ENCODE measurements around the gene NOC3L. TPM values are rescaled to one million over a fixed set of nuclear protein-coding genes. Genes with fewer than 3 reads are reported as not detected.

The NOC3L gene
- polyA plus RNA-seq, 3 donors: 2.4 to 3.0 (median 2.7) TPM

DNA sequence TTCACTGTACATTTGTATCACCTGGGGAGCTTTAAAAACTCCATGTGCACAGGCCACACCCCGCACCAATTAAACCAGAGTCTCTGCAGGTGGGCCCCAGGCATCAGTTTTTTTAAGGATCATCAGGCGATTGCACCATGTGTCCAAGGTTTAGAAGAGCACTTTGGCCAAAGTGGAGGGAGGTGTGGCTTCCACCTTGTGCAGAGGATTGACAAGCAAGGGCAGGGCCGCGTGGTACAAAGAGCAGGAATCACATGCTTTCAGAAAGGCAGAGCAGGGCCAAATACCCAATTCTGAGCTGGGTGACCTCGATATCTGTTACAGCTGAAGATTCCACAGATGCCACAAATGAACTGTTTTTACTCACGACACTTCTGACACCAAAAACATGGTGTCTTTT lies 52.4 kb downstream of the NOC3L start:
- Histone ChIP-seq H3K4me2 (replicated peaks; ENCODE audit: extremely low read depth, low read length, poor library complexity, severe bottlenecking) (no peak overlapping the region), H3K27ac (ENCODE audit: low read depth in 1 of 2, low read length in 2 of 2) (no peak overlapping the region), H3K9me3 (replicated peaks in 1 of 2; ENCODE audit: control insufficient read depth in 1 of 2, insufficient read depth in 1 of 2, low read length in 2 of 2) (no peaks in the 10 kb centered on the region), H4K20me1 (ENCODE audit: insufficient read depth, low read length) (no peaks in the 10 kb centered on the region), H3K4me1 (ENCODE audit: control insufficient read depth in 1 of 2, insufficient read depth in 2 of 2, low read length in 2 of 2) (no peaks in the 10 kb centered on the region), H3K9ac (ENCODE audit: insufficient read depth, low read length, poor library complexity, severe bottlenecking) (no peak overlapping the region), H3K27me3 (ENCODE audit: control insufficient read depth in 2 of 2, insufficient read depth in 2 of 2, low read length in 2 of 2) (peaks cover 6 to 15% of the 10 kb centered on the region in 2 donors), H3K36me3 (replicated peaks in 1 of 2; ENCODE audit: control insufficient read depth in 1 of 2, insufficient read depth in 2 of 2, low read length in 2 of 2) (no peaks in the 10 kb centered on the region), H2AFZ (ENCODE audit: insufficient read depth, low read depth, low read length, poor library complexity, severe bottlenecking) (no peak overlapping the region), H3K4me3 (replicated peaks in 1 of 3; ENCODE audit: low read depth in 2 of 3, low read length in 3 of 3) (no peak overlapping the region), H3K79me2 (ENCODE audit: insufficient read depth, low read length) (no peaks in the 10 kb centered on the region)
- no peaks in the 10 kb centered on the region for H3K36me3 Mint-ChIP-seq
- H3K27me3 Mint-ChIP-seq (ENCODE audit: low read depth in 3 of 3): peaks cover 7 to 27% (median 15%) of the 10 kb centered on the region in 3 donors
- no peak for DNase-seq
- intact Hi-C loops (cut with micrococcal nuclease): no loop called here
- peaks cover 1% of the 10 kb centered on the region for H3K4me1 Mint-ChIP-seq
- no peak overlapping the region for H3K27ac Mint-ChIP-seq
- WGBS (ENCODE audit: insufficient coverage): 94% methylated on average over 5 of the region's 6 CpGs
- TF ChIP-seq, protein P1, sequence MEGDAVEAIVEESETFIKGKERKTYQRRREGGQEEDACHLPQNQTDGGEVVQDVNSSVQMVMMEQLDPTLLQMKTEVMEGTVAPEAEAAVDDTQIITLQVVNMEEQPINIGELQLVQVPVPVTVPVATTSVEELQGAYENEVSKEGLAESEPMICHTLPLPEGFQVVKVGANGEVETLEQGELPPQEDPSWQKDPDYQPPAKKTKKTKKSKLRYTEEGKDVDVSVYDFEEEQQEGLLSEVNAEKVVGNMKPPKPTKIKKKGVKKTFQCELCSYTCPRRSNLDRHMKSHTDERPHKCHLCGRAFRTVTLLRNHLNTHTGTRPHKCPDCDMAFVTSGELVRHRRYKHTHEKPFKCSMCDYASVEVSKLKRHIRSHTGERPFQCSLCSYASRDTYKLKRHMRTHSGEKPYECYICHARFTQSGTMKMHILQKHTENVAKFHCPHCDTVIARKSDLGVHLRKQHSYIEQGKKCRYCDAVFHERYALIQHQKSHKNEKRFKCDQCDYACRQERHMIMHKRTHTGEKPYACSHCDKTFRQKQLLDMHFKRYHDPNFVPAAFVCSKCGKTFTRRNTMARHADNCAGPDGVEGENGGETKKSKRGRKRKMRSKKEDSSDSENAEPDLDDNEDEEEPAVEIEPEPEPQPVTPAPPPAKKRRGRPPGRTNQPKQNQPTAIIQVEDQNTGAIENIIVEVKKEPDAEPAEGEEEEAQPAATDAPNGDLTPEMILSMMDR (IDR thresholded peaks at IDR 0.05): no peak
- no peak overlapping the region for H3K4me3 Mint-ChIP-seq
- peaks cover 0 to 1% (median 0%) of the 10 kb centered on the region in 7 donors for H3K9me3 Mint-ChIP-seq

DNA sequence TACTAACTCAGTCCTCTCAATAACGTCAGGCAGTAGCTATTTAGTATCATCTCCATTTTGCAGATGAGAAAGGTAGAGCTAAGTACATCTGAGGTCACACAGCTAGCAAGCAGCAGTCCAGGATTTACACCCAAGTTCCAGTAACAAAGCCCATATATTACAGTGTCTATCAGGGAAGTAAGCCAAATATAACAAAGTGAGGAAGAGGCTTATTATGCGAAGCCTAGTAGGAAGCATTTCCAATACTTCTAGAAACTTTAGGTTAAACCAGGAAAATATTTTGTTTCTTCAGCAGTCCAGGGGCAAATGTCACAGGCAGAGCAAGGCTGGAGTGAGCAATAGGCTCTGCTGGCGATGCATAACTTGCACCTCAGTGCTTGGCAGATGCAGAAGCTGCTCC lies 53.9 kb downstream of the NOC3L start:
- Mint-ChIP-seq H3K4me3 (no peak overlapping the region), H3K27ac (no peak overlapping the region), H3K4me1 (peaks cover 1% of the 10 kb centered on the region), H3K9me3 (no peaks in the 10 kb centered on the region), H3K27me3 (ENCODE audit: low read depth in 3 of 3) (peaks cover 8 to 34% (median 22%) of the 10 kb centered on the region in 3 donors), H3K36me3 (no peaks in the 10 kb centered on the region)
- H4K20me1 ChIP-seq (ENCODE audit: insufficient read depth, low read length): no peaks in the 10 kb centered on the region
- H3K79me2 ChIP-seq (ENCODE audit: insufficient read depth, low read length): no peaks in the 10 kb centered on the region
- TF ChIP-seq, protein P1 (IDR thresholded peaks at IDR 0.05): no peak
- no peak overlapping the region for H2AFZ ChIP-seq (ENCODE audit: insufficient read depth, low read depth, low read length, poor library complexity, severe bottlenecking)
- no peaks in the 10 kb centered on the region for H3K9me3 ChIP-seq (replicated peaks in 1 of 2; ENCODE audit: control insufficient read depth in 1 of 2, insufficient read depth in 1 of 2, low read length in 2 of 2)
- peaks cover 9 to 17% of the 10 kb centered on the region in 2 donors for H3K27me3 ChIP-seq (ENCODE audit: control insufficient read depth in 2 of 2, insufficient read depth in 2 of 2, low read length in 2 of 2)
- H3K9ac ChIP-seq (ENCODE audit: insufficient read depth, low read length, poor library complexity, severe bottlenecking): no peak overlapping the region
- no peak for DNase-seq
- H3K4me3 ChIP-seq (replicated peaks in 1 of 3; ENCODE audit: low read depth in 2 of 3, low read length in 3 of 3): no peak overlapping the region
- intact Hi-C loops (cut with micrococcal nuclease): no loop called here
- H3K36me3 ChIP-seq (replicated peaks in 1 of 2; ENCODE audit: control insufficient read depth in 1 of 2, insufficient read depth in 2 of 2, low read length in 2 of 2): no peaks in the 10 kb centered on the region
- no peaks in the 10 kb centered on the region for H3K4me1 ChIP-seq (ENCODE audit: control insufficient read depth in 1 of 2, insufficient read depth in 2 of 2, low read length in 2 of 2)
- no peak overlapping the region for H3K27ac ChIP-seq (ENCODE audit: low read depth in 1 of 2, low read length in 2 of 2)
- H3K4me2 ChIP-seq (replicated peaks; ENCODE audit: extremely low read depth, low read length, poor library complexity, severe bottlenecking): no peak overlapping the region
- 100% methylated on average over 1 of the region's 3 CpGs for WGBS (ENCODE audit: insufficient coverage)

Measured in CD14-positive monocyte (primary cell).